NCI-H460 (cell line): ENCODE results near the gene PDGFD. TPM values are rescaled to one million over a fixed set of nuclear protein-coding genes. Genes with fewer than 3 reads are reported as not detected.

Experiments
- DNase-seq: peaks from one replicate; pipeline ENCODE4 v3.0.0-alpha.2; 2016; ENCODE audit warnings: low read depth; ENCODE audit errors: extremely low read depth
- total RNA-seq: library from RNA; depleted of rRNA; stranded (reverse); fragments of >200 nt; shearing (Covaris generic); gene quantifications from 2 replicates; pipeline ENCODE4 v1.2.3, GENCODE V29; 2014

Gene PDGFD
- total RNA-seq, 1 experiment from 2014 or later, result 0.02 TPM

DNA sequence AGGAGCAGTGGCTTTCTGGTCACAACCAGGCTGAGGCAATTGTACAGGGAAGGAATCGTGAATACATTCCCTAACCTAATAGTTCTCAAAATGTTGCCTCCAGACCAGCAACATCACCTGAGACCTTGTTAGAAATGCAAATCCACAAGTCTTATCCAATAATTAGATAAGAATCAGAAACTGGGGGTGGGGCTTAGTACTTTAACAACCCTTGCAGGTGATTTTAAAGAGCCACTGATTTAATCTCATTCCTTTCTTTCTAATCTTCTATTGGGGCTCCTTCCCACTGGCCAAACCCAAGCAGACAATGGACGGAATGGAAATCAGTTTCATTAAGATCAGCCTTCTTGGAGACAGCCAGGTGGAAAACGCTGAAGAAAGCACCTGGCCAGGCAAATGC is 269.9 kb downstream of the PDGFD start:
- no peak for DNase-seq

DNA sequence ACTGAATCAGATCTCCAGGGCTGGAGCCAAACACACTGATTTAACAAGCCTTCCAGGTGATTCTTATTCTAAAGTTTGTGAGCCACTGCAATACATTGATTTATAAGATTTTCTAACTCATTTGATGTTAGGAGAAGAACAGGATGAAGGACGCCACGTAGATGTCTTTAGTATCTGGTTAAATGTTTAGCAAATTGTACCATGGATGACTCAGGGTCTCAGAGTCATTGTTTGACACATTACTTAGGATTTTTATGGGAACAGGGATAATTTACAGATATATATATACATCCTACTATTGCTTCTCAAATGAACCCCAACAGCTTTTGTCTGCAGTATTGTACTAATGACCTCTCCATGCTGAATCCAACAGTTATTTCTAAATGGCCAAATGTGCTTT is 270.6 kb downstream of the PDGFD start:
- DNase-seq, result no peak

GRCh38 chr11:103892603-103893002 is 271.3 kb downstream of the PDGFD start:
- DNase-seq, result no peak

- no peak for DNase-seq
Measured at GRCh38 chr11:103890654-103891053, 273.3 kb downstream of the PDGFD start.

DNA sequence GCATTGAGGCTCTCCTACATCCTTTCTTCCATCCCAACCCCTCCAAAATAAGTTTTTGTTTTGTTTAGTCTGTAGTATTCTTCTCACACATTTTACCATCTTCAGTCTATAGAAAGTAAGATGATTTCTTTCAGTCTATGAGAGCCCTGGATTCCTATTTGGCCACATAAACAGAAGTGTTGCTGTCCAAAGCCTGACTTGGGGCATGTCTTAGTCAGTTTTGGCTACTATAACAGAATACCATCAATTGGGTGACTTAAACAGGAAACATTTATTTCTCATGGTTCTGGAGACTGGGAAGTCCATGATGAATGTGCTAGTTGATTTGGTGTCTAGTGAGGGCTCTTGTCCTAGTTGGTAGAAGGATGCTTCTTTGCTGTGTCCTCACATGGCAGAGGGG is 274.3 kb downstream of the PDGFD start:
- DNase-seq, result no peak

- no peak for DNase-seq
Measured at GRCh38 chr11:103888541-103888951, 275.4 kb downstream of the PDGFD start.

- no peak for DNase-seq
Measured at GRCh38 chr11:103887001-103887658, 276.8 kb downstream of the PDGFD start.

DNA sequence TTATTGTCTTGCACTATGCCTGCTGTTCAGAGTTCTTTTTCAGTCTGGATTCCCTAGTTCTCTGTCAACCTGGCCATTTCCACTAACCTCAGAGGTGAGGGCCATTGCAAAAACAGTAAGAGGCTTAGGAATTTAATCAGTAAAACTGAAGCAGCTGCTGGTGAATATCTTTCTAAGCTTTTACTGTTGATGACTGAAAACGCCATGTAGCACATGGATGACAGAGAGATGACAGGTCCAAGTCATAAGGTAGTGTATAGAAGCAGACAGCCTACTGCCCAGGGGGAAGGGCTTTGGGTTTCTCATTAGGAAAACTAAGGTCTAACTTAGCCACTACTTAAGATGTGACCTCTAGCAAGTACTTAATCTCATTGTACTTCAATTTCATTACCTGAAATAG is 280.1 kb downstream of the PDGFD start:
- DNase-seq, result no peak

- DNase-seq, result no peak
Measured at GRCh38 chr11:103883291-103883690, 280.7 kb downstream of the PDGFD start.

DNA sequence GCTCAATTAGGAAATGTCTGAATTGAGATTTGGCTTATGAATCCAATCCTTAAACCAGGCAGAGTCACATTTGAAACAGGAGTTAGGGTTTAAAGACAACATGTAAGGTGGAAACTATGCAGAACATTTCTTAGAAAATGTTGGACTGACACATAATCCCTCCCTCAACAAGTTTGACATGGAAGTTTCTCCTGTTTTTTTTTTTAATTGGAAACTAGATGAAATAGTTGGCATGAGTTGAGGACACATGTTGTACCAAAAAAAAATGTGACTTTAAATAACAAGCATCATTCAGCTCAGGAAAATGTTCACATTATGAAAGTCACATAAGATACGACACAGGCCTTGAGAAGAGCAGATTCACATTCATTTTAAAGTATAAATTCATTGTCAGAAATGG is 282.4 kb downstream of the PDGFD start:
- DNase-seq, result no peak

- no peak for DNase-seq
Measured at GRCh38 chr11:103880968-103881367, 283.0 kb downstream of the PDGFD start.

GRCh38 chr11:103878646-103879045 is 285.3 kb downstream of the PDGFD start:
- no peak for DNase-seq

- no peak for DNase-seq
Measured at GRCh38 chr11:103877221-103877620, 286.7 kb downstream of the PDGFD start.

- no peak for DNase-seq
Measured at GRCh38 chr11:103875855-103876510, 288.0 kb downstream of the PDGFD start.

DNA sequence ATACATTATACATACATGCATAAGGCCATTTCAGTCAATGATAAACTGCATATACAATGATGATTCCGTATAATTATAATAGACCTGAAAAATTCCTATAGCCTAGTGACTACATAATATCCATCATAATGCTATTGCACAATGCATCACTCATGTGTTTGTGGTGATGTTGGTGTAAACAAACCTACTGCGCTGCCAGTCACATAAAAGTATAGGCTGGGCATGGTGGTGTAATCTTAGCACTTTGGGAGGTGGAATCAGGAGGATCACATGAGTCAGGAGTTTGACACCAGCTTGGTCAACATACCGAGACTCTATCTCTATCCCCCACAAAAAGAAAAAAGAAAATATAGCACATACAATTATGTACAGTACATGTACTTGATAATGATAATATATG is 291.2 kb downstream of the PDGFD start:
- no peak for DNase-seq

- DNase-seq, result no peak
Measured at GRCh38 chr11:103871923-103872551, 291.9 kb downstream of the PDGFD start.

DNA sequence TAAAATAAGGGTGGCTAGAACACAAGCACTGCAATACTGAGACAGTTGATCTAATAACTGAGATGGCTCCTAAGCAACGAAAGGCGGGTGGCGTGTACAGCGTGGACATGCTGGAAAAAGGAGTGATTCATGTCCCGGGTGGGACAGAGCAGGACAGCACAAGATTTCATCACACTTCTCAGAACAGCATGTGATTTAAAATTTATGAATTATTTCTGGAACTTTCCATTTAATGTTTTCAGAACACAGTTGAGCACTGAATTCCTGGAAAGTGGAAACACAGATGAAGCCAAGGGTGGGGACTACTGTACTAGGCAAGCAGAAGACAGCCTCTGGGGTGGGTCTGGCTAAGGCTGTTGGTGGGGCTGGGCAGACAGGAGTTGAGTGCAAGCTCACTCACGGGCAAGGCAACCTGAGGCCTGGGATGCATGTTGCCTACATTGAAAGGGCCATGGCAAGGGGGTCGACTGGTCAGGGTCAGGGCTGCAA is 293.1 kb downstream of the PDGFD start:
- DNase-seq, result no peak

- DNase-seq, result no peak
Measured at GRCh38 chr11:103867481-103867880, 296.5 kb downstream of the PDGFD start.

DNA sequence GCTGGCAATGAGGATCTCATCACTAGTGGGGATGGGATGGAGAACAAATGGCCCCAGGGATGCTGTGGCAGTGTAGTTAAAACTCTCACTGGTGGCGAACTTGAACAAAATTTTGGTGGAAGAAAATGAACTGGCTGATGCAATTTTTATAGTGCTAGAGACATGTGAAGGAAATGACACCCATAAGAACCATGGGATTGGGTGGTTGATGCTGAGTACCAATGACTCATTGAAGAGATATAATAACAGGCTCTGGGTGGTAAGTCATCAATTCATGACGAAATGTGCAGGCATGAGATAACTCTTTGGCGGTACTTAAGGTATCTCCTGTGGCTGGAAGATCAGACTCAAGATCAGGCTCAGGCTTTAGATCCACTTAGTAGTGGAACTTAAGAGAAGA is 300.4 kb downstream of the PDGFD start:
- no peak for DNase-seq

- DNase-seq, result no peak
Measured at GRCh38 chr11:103862802-103863174, 301.2 kb downstream of the PDGFD start.

- no peak for DNase-seq
Measured at GRCh38 chr11:103862094-103862801, 301.7 kb downstream of the PDGFD start.
